Middle frontal gyrus (tissue), 1 donor: ENCODE data around the gene ADCY9.

Experiments
- DNase-seq: peaks from one replicate; pipeline ENCODE4 v3.0.0-alpha.2; 2015; ENCODE audit warnings: low spot score; ENCODE audit errors: extremely low spot score

The ADCY9 gene

DNA sequence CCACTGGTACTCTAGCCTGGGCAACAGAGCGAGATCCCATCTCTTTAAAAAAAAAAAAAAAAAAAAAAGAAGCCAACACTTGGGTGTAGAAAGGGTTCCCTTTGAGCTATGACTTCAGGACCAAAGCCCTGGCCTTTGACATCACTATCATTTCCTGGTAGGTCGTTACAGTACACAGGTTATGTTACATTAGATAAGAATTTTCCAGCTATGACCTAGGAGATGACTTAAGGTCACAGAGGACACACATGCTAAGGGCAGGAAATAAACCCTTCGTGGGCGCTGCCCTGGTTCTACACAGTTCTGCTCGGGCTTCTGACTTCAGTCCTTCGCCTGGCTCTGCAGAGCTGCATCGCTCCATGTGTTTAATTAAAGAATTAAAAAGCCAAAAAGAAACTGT lies 112.0 kb downstream of the ADCY9 start:
- DNase-seq = no peak

GRCh38 chr16:4003576-4003975 lies 112.7 kb downstream of the ADCY9 start:
- no peak for DNase-seq

- no peak for DNase-seq
Observed at GRCh38 chr16:4003166-4003565, 113.1 kb downstream of the ADCY9 start.

- DNase-seq = no peak
Observed at GRCh38 chr16:4002121-4002520, 114.1 kb downstream of the ADCY9 start.

- peak; percentile 46 for DNase-seq
Observed at GRCh38 chr16:3999479-4000325, 116.5 kb downstream of the ADCY9 start.

GRCh38 chr16:3998793-3999478 lies 117.3 kb downstream of the ADCY9 start:
- DNase-seq = no peak

- no peak for DNase-seq
Observed at GRCh38 chr16:3997231-3997841, 118.9 kb downstream of the ADCY9 start.

GRCh38 chr16:3995001-3995400 lies 121.2 kb downstream of the ADCY9 start:
- DNase-seq = no peak

DNA sequence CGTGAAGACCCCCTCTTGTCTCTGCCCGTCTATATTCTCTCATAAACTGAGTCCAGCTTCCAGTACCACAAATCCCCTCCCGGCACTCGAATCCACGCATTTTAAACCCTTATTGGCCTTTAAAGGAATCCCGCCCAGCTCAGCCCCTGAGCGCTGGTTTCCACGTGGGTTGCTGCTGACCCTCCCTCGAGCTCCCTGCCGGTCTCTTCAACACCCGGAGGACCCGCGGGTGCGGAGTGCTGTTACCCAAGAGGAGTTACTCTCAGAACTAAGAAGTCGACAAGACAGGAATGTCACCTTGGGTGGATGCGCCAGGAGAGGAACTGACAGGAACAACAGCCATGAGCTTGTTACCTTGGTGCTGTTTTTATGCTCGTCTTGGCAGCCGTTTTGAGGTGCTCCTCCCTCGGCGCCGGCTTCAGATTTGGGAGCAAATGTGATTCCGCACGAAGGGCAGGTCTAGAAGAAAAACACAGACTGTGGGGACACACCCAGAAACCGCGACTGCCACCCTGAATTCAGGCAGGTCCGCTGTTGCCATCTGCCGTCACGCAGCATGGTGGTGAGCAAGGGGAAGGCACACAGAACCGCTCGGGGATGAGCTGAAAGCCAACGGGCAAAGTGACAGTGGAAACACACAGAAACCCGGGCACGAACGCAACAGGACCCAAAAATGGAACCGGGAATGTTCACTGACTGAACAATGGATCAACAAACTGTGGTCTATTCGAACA lies 123.0 kb downstream of the ADCY9 start:
- no peak for DNase-seq

GRCh38 chr16:3992297-3993051 lies 123.8 kb downstream of the ADCY9 start:
- no peak for DNase-seq

DNA sequence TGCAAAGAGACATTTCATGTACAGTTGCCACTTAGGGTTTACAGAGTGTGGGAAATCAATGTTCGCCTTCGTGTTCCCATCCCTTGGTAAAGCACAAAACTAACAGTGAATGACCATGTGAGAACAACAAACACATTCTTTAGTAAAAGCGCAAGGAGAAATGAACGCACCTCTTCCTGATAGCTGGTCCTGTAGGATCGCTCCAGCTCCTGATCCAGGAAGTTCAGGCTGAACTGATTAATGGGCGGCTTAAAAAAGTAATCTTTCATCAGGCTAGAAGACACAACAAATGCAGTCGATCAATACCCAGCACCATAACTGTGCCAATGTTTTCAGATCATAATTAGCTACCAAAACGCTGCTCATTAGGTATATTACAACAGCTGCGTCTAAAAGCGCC lies 127.4 kb downstream of the ADCY9 start:
- no peak for DNase-seq

GRCh38 chr16:3988011-3988410 lies 128.2 kb downstream of the ADCY9 start:
- no peak for DNase-seq

DNA sequence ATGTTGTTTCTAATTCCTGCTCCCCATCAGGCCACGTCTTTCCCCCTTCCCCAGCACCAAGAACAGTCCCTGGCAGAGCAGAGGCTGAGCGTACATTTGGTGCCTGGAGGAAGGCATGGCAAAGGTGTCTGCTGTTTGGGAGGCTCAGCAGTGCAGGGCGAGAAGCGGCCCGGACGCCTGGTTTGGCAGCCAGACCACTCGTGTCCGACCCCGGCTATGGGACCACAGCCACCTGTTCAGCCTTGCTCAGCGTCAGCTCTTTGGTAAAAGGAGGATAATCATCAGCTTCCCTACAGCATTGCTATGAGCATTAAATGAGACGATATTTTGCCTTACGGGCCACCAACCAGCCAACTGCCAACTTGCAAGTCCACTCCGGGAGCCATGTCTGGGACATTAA lies 129.0 kb downstream of the ADCY9 start:
- no peak for DNase-seq

GRCh38 chr16:3986235-3986544 lies 130.1 kb downstream of the ADCY9 start:
- DNase-seq = no peak

DNA sequence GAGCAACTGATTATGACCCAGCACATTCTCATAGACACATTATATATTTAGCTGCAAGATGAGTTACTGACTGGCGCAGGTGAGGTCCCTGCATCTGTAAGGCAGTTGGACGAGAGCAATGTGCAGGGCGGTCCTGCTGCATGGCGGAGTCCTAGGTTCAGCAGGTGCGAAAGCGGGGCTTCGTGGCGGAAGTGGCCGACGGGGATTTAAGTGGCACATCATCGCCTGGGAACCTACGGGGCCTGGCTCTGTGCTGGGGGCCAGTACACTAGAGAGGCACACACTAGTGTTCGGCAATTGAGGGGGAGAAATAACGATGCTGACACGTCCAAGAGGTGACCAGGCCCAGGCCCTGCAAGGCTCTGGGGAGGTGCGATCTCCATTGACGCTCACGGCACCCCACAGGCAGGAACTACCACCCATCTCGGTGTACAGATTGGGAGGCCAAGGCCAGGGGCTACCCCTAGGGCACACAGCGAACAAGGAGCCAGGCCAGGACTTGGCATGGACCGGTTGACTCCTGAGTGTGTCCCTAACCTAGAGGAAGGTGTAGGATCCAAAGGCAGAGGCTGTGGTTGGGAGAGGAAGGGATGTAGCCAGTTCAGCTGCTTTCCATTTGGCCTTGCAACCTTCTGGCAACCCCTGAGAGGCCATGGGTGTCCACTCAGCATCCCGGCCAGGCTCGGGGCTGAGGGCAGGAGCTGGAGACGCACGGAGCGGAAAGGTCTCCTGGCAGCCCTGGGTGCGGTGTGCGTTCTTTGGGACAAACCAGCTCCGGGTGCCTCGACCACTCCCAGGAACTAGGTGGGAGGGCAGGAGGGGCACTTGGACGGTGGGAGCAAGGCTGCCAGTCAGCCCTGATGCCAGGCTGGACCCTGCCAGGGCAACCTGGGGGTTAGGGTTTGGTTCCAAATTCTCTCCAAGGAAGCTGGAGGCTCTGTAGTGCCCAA lies 131.9 kb downstream of the ADCY9 start:
- no peak for DNase-seq

DNA sequence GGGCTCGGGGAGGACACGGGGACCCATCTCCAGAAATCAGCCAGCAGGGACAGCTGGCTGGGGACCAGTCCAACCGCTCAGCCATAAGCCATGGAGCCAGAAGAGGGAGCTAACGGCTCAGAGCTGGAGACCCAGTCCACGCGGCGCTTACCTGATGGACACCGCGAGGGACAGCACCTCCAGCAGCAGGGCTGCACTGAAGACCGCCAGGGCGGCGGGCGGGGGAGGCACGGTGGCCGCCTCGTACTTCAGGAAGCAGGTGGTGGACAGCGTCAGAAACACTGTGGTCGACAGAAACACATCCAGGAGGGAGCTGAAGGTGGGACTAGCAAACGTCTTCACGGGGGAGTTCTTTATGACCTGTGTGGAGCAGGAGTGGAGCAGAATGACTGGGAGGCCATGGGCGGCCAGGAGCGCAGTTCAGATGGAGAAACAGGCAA lies 133.1 kb downstream of the ADCY9 start:
- DNase-seq = no peak

DNA sequence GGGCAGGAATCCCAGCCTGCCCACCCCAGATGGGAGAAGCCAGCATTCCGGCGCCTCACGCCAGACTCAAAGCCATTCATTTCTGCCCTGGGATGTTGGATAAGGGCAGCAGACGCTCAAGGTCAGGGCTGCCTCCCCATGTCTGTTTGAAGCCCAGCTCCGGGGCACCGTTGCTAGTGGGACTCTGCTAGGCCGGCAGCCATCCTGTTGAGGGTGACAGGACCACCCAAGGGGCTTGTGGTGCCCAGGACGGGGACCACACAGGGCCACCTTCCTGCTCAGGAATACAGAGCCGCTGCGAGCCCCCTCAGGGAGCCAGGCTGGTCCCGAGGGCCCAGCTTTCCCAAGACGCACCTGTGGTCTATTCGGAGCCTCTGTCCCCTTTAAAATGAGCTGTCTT lies 134.0 kb downstream of the ADCY9 start:
- DNase-seq = no peak

DNA sequence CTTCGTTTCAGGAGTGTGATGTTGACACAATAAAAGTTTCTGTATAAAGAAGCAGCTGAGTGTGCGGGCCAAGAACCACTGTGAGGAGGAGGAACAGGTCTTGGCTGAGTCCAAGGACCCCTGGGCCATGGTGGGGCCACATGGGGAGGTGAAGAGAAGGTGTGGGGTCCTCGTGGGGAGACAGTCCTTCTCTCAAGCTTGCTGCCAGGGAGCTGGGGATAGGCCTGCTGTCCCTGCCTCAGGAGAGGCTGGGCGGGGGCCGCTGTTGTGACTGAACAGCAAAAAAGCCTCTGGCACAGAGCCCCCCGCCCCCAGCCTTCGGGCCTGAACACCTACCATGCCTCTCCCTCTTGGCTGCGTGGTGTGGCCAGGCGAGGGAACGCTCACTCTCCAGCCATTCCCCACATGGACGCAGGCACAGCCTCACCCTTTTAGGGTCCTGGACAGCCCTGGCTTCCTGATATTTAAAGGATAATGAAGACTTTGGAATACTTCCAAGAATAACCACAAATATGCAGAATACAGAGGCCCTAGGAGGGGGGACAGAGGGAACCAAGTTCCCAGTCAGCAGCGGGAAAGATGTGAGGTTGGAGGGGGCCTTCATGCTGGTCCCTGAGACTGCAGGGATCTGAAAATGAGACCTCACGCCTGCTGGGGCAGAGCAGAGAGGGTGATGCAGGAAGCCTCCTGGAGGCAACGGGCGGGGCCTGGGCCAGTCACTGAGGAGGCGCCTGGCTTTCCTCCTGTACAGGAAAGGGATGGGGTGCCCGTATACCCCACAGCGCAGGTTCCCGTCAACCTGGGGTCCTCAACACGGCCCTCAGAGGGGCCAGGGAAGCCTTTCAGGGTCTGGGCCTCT lies 135.8 kb downstream of the ADCY9 start:
- DNase-seq = no peak

GRCh38 chr16:3979518-3979917 lies 136.7 kb downstream of the ADCY9 start:
- DNase-seq = no peak
